CD8-positive, alpha-beta memory T cell (primary cell): ENCODE measurements around the gene PKHD1. TPM values are rescaled to one million over a fixed set of nuclear protein-coding genes. Genes with fewer than 3 reads are reported as not detected.

Source experiments
- CTCF ChIA-PET: fragments of 350-600 bp; sonication (Branson Sonifier 250); formaldehyde crosslinking; loops from one replicate; lab custom pipeline; 2021; ENCODE audit warnings: antibody characterized with exemption; lab: Charles Lee
- POLR2A ChIA-PET: fragments of 350-600 bp; sonication (Branson Sonifier 250); formaldehyde crosslinking; loops from one replicate; lab custom pipeline; 2021; ENCODE audit warnings: antibody characterized with exemption; lab: Charles Lee
- DNase-seq, 5 donors: peaks; one replicate each; pipeline versions ENCODE4 v3.0.0 to v3.0.0-alpha.2; 2020 to 2022; ENCODE audit warnings: mixed read lengths in 1 of 5
- H3K27ac ChIP-seq: one replicate; pipeline ENCODE4 v1.7.0; 2013; ENCODE audit warnings: low read depth, mild to moderate bottlenecking, low read length, moderate library complexity
- H3K27me3 ChIP-seq: 2 replicates; pipeline ENCODE4 v1.7.0; 2013; ENCODE audit warnings: low read length, mild to moderate bottlenecking; ENCODE audit not compliant: insufficient read depth, poor library complexity, severe bottlenecking
- H3K36me3 ChIP-seq: 2 replicates; pipeline ENCODE4 v1.7.0; 2013; ENCODE audit warnings: mild to moderate bottlenecking, low read length, moderate library complexity; ENCODE audit not compliant: insufficient read depth
- H3K4me1 ChIP-seq: 2 replicates; pipeline ENCODE4 v1.7.0; 2013; ENCODE audit warnings: mild to moderate bottlenecking, low read length, moderate library complexity; ENCODE audit not compliant: insufficient read depth
- H3K4me3 ChIP-seq: 2 replicates; pipeline ENCODE4 v1.7.0; 2013; ENCODE audit warnings: mild to moderate bottlenecking, low read length
- H3K9me3 ChIP-seq: 2 replicates; pipeline ENCODE4 v1.7.0; 2013; ENCODE audit warnings: mild to moderate bottlenecking, low read length
- H3K27ac Mint-ChIP-seq, 8 donors: one replicate each; pipeline ENCODE4 v1.8.0; 2020 to 2021; ENCODE audit warnings: mixed read lengths in 8 of 8, mild to moderate bottlenecking in 6 of 8, inconsistent platforms in 3 of 8, moderate library complexity in 3 of 8
- H3K27me3 Mint-ChIP-seq, 2 donors: one replicate each; pipeline ENCODE4 v1.8.0; 2020 to 2021; ENCODE audit warnings: mixed read lengths in 2 of 2, mild to moderate bottlenecking in 1 of 2, moderate library complexity in 1 of 2
- H3K36me3 Mint-ChIP-seq, 3 donors: one replicate each; pipeline ENCODE4 v1.8.0; 2020 to 2021; ENCODE audit warnings: mixed read lengths in 3 of 3, inconsistent platforms in 1 of 3, mild to moderate bottlenecking in 1 of 3
- H3K4me1 Mint-ChIP-seq, 3 donors: one replicate each; pipeline ENCODE4 v1.8.0; 2020 to 2021; ENCODE audit warnings: mixed read lengths in 3 of 3, inconsistent platforms in 1 of 3, mild to moderate bottlenecking in 1 of 3
- H3K4me3 Mint-ChIP-seq, 7 donors: one replicate each; pipeline ENCODE4 v1.8.0; 2020 to 2021; ENCODE audit warnings: mixed read lengths in 7 of 7, mild to moderate bottlenecking in 6 of 7, moderate library complexity in 4 of 7, inconsistent platforms in 2 of 7
- H3K9me3 Mint-ChIP-seq, 5 donors: one replicate each; pipeline ENCODE4 v1.8.0; 2020 to 2022; ENCODE audit warnings: mixed read lengths in 5 of 5, mild to moderate bottlenecking in 3 of 5, moderate library complexity in 2 of 5, inconsistent platforms in 1 of 5
- polyA plus RNA-seq: library from polyadenylated mRNA; unstranded; fragments of 300-500 nt; fragmentation: Illumina TruSeq; gene quantifications from one replicate; pipeline ENCODE4 v1.2.3, GENCODE V29; 2021
- total RNA-seq, 2 experiments: library from RNA; stranded (reverse); gene quantifications; one replicate each; pipeline ENCODE4 v1.2.3, GENCODE V29; 2021

PKHD1 gene
- total and polyA plus RNA-seq, 3 experiments from 2014 or later, result not detected

GRCh38 chr6:51893366-51893765 lies 194.0 kb downstream of the PKHD1 start:
- no peaks in the 10 kb centered on the region for H3K9me3 Mint-ChIP-seq
- H3K27ac ChIP-seq, result no peak overlapping the region

GRCh38 chr6:51892750-51893149 lies 194.7 kb downstream of the PKHD1 start:
- Mint-ChIP-seq H3K9me3 (no peaks in the 10 kb centered on the region), H3K4me1 (no peaks in the 10 kb centered on the region), H3K4me3 (no peak overlapping the region), H3K27ac (no peak overlapping the region), H3K27me3 (peaks cover 0 to 4% of the 10 kb centered on the region in 2 donors), H3K36me3 (no peaks in the 10 kb centered on the region)
- Histone ChIP-seq H3K4me1 (no peaks in the 10 kb centered on the region), H3K9me3 (no peaks in the 10 kb centered on the region), H3K36me3 (no peaks in the 10 kb centered on the region), H3K27me3 (no peaks in the 10 kb centered on the region), H3K27ac (no peak overlapping the region), H3K4me3 (no peak overlapping the region)
- POLR2A ChIA-PET, result no interaction called here
- DNase-seq, result no peak
- CTCF ChIA-PET, result no interaction called here

More at GRCh38 chr6:51893366-51893765, 194.0 kb downstream of the PKHD1 start:
- H3K27me3 ChIP-seq, result no peaks in the 10 kb centered on the region
- Mint-ChIP-seq H3K4me1 (no peaks in the 10 kb centered on the region), H3K4me3 (no peak overlapping the region), H3K36me3 (no peaks in the 10 kb centered on the region), H3K27me3 (peaks cover 0 to 4% of the 10 kb centered on the region in 2 donors), H3K27ac (peak overlapping the region in 1 of 8 donors; percentile 5)
- no peaks in the 10 kb centered on the region for H3K9me3 ChIP-seq
- no peaks in the 10 kb centered on the region for H3K36me3 ChIP-seq
- H3K4me3 ChIP-seq, result no peak overlapping the region
- no peaks in the 10 kb centered on the region for H3K4me1 ChIP-seq
- DNase-seq, result no peak
- ChIA-PET POLR2A (no interaction called here), CTCF (no interaction called here)

- H3K4me3 Mint-ChIP-seq, result no peak overlapping the region
- peaks cover 0 to 4% of the 10 kb centered on the region in 2 donors for H3K27me3 Mint-ChIP-seq
- H3K27ac Mint-ChIP-seq, result no peak overlapping the region
- ChIA-PET CTCF (no interaction called here), POLR2A (no interaction called here)
- Histone ChIP-seq H3K4me1 (no peaks in the 10 kb centered on the region), H3K36me3 (no peaks in the 10 kb centered on the region), H3K27me3 (no peaks in the 10 kb centered on the region), H3K27ac (no peak overlapping the region), H3K9me3 (no peaks in the 10 kb centered on the region), H3K4me3 (no peak overlapping the region)
- H3K4me1 Mint-ChIP-seq, result no peaks in the 10 kb centered on the region
- no peak for DNase-seq
- no peaks in the 10 kb centered on the region for H3K36me3 Mint-ChIP-seq
- no peaks in the 10 kb centered on the region for H3K9me3 Mint-ChIP-seq
Observed at GRCh38 chr6:51892339-51892738, 195.1 kb downstream of the PKHD1 start.

GRCh38 chr6:51891784-51892183 lies 195.6 kb downstream of the PKHD1 start:
- CTCF ChIA-PET, result no interaction called here
- H3K27ac Mint-ChIP-seq, result no peak overlapping the region
- H3K27me3 Mint-ChIP-seq, result peaks cover 0 to 4% of the 10 kb centered on the region in 2 donors
- no peaks in the 10 kb centered on the region for H3K36me3 Mint-ChIP-seq
- Histone ChIP-seq H3K9me3 (no peaks in the 10 kb centered on the region), H3K4me3 (no peak overlapping the region), H3K4me1 (no peaks in the 10 kb centered on the region), H3K27me3 (no peaks in the 10 kb centered on the region), H3K27ac (no peak overlapping the region), H3K36me3 (no peaks in the 10 kb centered on the region)
- H3K4me3 Mint-ChIP-seq, result no peak overlapping the region
- no peak for DNase-seq
- no peaks in the 10 kb centered on the region for H3K9me3 Mint-ChIP-seq
- POLR2A ChIA-PET, result no interaction called here
- no peaks in the 10 kb centered on the region for H3K4me1 Mint-ChIP-seq

GRCh38 chr6:51887859-51888258 lies 199.6 kb downstream of the PKHD1 start:
- Mint-ChIP-seq H3K27me3 (no peaks in the 10 kb centered on the region), H3K36me3 (no peaks in the 10 kb centered on the region), H3K9me3 (no peaks in the 10 kb centered on the region), H3K27ac (no peak overlapping the region), H3K4me1 (no peaks in the 10 kb centered on the region), H3K4me3 (no peak overlapping the region)
- Histone ChIP-seq H3K9me3 (no peaks in the 10 kb centered on the region), H3K4me3 (no peak overlapping the region), H3K27ac (no peak overlapping the region), H3K36me3 (no peaks in the 10 kb centered on the region), H3K27me3 (no peaks in the 10 kb centered on the region), H3K4me1 (no peaks in the 10 kb centered on the region)
- ChIA-PET POLR2A (no interaction called here), CTCF (no interaction called here)
- DNase-seq, result no peak

GRCh38 chr6:51885957-51886356 lies 201.5 kb downstream of the PKHD1 start:
- CTCF ChIA-PET, result no interaction called here
- H3K36me3 ChIP-seq, result no peaks in the 10 kb centered on the region
- Mint-ChIP-seq H3K27ac (no peak overlapping the region), H3K36me3 (no peaks in the 10 kb centered on the region), H3K9me3 (no peaks in the 10 kb centered on the region), H3K4me1 (no peaks in the 10 kb centered on the region), H3K4me3 (no peak overlapping the region), H3K27me3 (no peaks in the 10 kb centered on the region)
- no peaks in the 10 kb centered on the region for H3K4me1 ChIP-seq
- no peaks in the 10 kb centered on the region for H3K27me3 ChIP-seq
- H3K27ac ChIP-seq, result no peak overlapping the region
- no peak for DNase-seq
- H3K4me3 ChIP-seq, result no peak overlapping the region
- no peaks in the 10 kb centered on the region for H3K9me3 ChIP-seq
- POLR2A ChIA-PET, result no interaction called here

GRCh38 chr6:51868591-51869355 lies 218.6 kb downstream of the PKHD1 start:
- H3K36me3 ChIP-seq, result no peaks in the 10 kb centered on the region
- no peaks in the 10 kb centered on the region for H3K9me3 ChIP-seq
- no peaks in the 10 kb centered on the region for H3K4me1 ChIP-seq
- H3K36me3 Mint-ChIP-seq, result no peaks in the 10 kb centered on the region
- H3K4me3 ChIP-seq, result no peak overlapping the region
- no peaks in the 10 kb centered on the region for H3K4me1 Mint-ChIP-seq
- no peak overlapping the region for H3K27ac Mint-ChIP-seq
- POLR2A ChIA-PET, result no interaction called here
- no peak for DNase-seq
- H3K4me3 Mint-ChIP-seq, result no peak overlapping the region
- no peaks in the 10 kb centered on the region for H3K27me3 ChIP-seq
- CTCF ChIA-PET, result no interaction called here
- H3K9me3 Mint-ChIP-seq, result no peaks in the 10 kb centered on the region
- H3K27me3 Mint-ChIP-seq, result peaks cover 0 to 6% of the 10 kb centered on the region in 2 donors
- no peak overlapping the region for H3K27ac ChIP-seq

- Mint-ChIP-seq H3K36me3 (no peaks in the 10 kb centered on the region), H3K9me3 (no peaks in the 10 kb centered on the region), H3K27me3 (peaks cover 0 to 6% of the 10 kb centered on the region in 2 donors), H3K4me1 (no peaks in the 10 kb centered on the region), H3K27ac (no peak overlapping the region), H3K4me3 (no peak overlapping the region)
- Histone ChIP-seq H3K9me3 (no peaks in the 10 kb centered on the region), H3K4me3 (no peak overlapping the region), H3K27ac (no peak overlapping the region), H3K4me1 (no peaks in the 10 kb centered on the region), H3K27me3 (no peaks in the 10 kb centered on the region), H3K36me3 (no peaks in the 10 kb centered on the region)
- no peak for DNase-seq
- ChIA-PET CTCF (no interaction called here), POLR2A (no interaction called here)
Observed at GRCh38 chr6:51866867-51867266, 220.5 kb downstream of the PKHD1 start.
